Breast epithelium (tissue), 4 donors: ENCODE results near the gene ZNF775. TPM values are rescaled to one million over a fixed set of nuclear protein-coding genes. Genes with fewer than 3 reads are reported as not detected.

Source experiments
- DNase-seq, 2 donors: peaks; one replicate each; pipeline ENCODE4 v3.0.0-alpha.2; 2019; ENCODE audit warnings: low spot score in 2 of 2
- H3K27ac ChIP-seq, 2 donors: fragments of 200-600 bp; sonication (generic) in 1 of 2; one replicate each; pipeline ENCODE4 v1.5.1; 2016 to 2019; ENCODE audit warnings: mild to moderate bottlenecking in 1 of 2
- H3K27me3 ChIP-seq, 2 donors: fragments of 200-600 bp; sonication (generic) in 1 of 2; one replicate each; pipeline versions ENCODE4 v1.5.1 to v1.6.0; 2017 to 2019; ENCODE audit warnings: control low read depth in 1 of 2, mild to moderate bottlenecking in 1 of 2
- H3K36me3 ChIP-seq: fragments of 200-600 bp; one replicate; pipeline ENCODE4 v1.5.1; 2019
- H3K4me1 ChIP-seq, 2 donors: fragments of 200-600 bp; sonication (generic); one replicate each; pipeline ENCODE4 v1.5.1; 2016 to 2019; ENCODE audit warnings: control low read depth in 1 of 2
- H3K4me3 ChIP-seq, 3 donors: fragments of 200-600 bp; sonication (generic); 1 replicate in 2 of 3; 2 replicates in 1 of 3; pipeline ENCODE4 v1.5.1; 2016 to 2019; ENCODE audit warnings: mild to moderate bottlenecking in 3 of 3, moderate library complexity in 2 of 3
- H3K9me3 ChIP-seq, 2 donors: fragments of 200-600 bp; sonication (generic) in 1 of 2; one replicate each; pipeline ENCODE4 v1.5.1; 2016 to 2019; ENCODE audit warnings: control low read depth in 1 of 2
- POLR2A ChIP-seq: fragments of 450-650 bp; IDR thresholded peaks from one replicate; pipeline ENCODE4 v1.6.1; 2016; ENCODE audit warnings: antibody characterized with exemption, mild to moderate bottlenecking, moderate library complexity
- POLR2AphosphoS5 ChIP-seq, 3 donors: sonication (generic); formaldehyde crosslinking; IDR thresholded peaks; one replicate each; pipeline ENCODE4 v1.6.1; 2017; ENCODE audit warnings: antibody characterized with exemption in 3 of 3
- intact Hi-C: fragments of 100-400 bp; cut with DNase I; formaldehyde crosslinking; loops from one replicate; pipeline ENCODE4 v1.15.1; 2023; ENCODE audit warnings: low total_unique reads
- total RNA-seq, 3 donors: library from RNA; depleted of rRNA; stranded (reverse); fragments of >200 nt; gene quantifications; one replicate each; pipeline ENCODE4 v1.1.0, GENCODE V29; 2016
- TF ChIP-seq, protein P1 (sequence below), 3 donors: fragments of 450-650 bp; IDR thresholded peaks; one replicate each; pipeline ENCODE4 v1.5.1; 2016 to 2017; ENCODE audit warnings: antibody characterized with exemption in 3 of 3, mild to moderate bottlenecking in 3 of 3, moderate library complexity in 3 of 3

ZNF775 gene
- total RNA-seq, 3 donors from 2014 or later = 1.9 to 5.7 (median 4.6) TPM

- DNase-seq = no peak
- no peak overlapping the region for H3K4me3 ChIP-seq
- no peaks in the 10 kb centered on the region for H3K27me3 ChIP-seq
- no peaks in the 10 kb centered on the region for H3K36me3 ChIP-seq
- TF ChIP-seq POLR2AphosphoS5 (IDR thresholded peaks at IDR 0.05) (no peak), POLR2A (no peak)
- TF ChIP-seq, protein P1, sequence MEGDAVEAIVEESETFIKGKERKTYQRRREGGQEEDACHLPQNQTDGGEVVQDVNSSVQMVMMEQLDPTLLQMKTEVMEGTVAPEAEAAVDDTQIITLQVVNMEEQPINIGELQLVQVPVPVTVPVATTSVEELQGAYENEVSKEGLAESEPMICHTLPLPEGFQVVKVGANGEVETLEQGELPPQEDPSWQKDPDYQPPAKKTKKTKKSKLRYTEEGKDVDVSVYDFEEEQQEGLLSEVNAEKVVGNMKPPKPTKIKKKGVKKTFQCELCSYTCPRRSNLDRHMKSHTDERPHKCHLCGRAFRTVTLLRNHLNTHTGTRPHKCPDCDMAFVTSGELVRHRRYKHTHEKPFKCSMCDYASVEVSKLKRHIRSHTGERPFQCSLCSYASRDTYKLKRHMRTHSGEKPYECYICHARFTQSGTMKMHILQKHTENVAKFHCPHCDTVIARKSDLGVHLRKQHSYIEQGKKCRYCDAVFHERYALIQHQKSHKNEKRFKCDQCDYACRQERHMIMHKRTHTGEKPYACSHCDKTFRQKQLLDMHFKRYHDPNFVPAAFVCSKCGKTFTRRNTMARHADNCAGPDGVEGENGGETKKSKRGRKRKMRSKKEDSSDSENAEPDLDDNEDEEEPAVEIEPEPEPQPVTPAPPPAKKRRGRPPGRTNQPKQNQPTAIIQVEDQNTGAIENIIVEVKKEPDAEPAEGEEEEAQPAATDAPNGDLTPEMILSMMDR (IDR thresholded peaks at IDR 0.05) = no peak
- intact Hi-C loops = no loop called here
- H3K9me3 ChIP-seq = peaks cover 11 to 16% of the 10 kb centered on the region in 2 donors
- H3K27ac ChIP-seq = no peak overlapping the region
- no peaks in the 10 kb centered on the region for H3K4me1 ChIP-seq
Observed at GRCh38 chr7:150444674-150445365, 65.7 kb downstream of the ZNF775 start.

- DNase-seq = no peak
- Histone ChIP-seq H3K27me3 (no peaks in the 10 kb centered on the region), H3K9me3 (peaks cover 8 to 16% of the 10 kb centered on the region in 2 donors), H3K36me3 (no peaks in the 10 kb centered on the region), H3K27ac (no peak overlapping the region), H3K4me1 (no peaks in the 10 kb centered on the region), H3K4me3 (no peak overlapping the region)
- intact Hi-C loops = no loop called here
- TF ChIP-seq POLR2A (no peak), POLR2AphosphoS5 (IDR thresholded peaks at IDR 0.05) (no peak)
- TF ChIP-seq, protein P1 (IDR thresholded peaks at IDR 0.05) = no peak
Observed at GRCh38 chr7:150446288-150446938, 67.3 kb downstream of the ZNF775 start.

Other genes with a start within 250 kb of the ZNF775 start
- 10 to 100 TPM in 2 of 3 donors, 1 to 10 TPM in 1; 8.0 to 23.4 (median 15.4) TPM for gene LRRC61, start 56.0 kb upstream of the ZNF775 start, total RNA-seq
- 10 to 100 TPM in 2 of 3 donors, 1 to 10 TPM in 1; 5.0 to 54.0 (median 30.2) TPM for gene ACTR3C, start 55.8 kb upstream of the ZNF775 start, total RNA-seq
- 100 to 1,000 TPM; 156 to 297 (median 267) TPM for gene RARRES2, start 37.7 kb upstream of the ZNF775 start, total RNA-seq
- gene REPIN1, start 10.5 kb upstream of the ZNF775 start, total RNA-seq = 10 to 100 TPM; 43.7 to 70.8 (median 68.2) TPM
- 10 to 100 TPM in 2 of 3 donors, 1 to 10 TPM in 1; 7.2 to 11.5 (median 10.4) TPM for gene GIMAP8, start 71.3 kb downstream of the ZNF775 start, total RNA-seq
- 10 to 100 TPM in 2 of 3 donors, 1 to 10 TPM in 1; 9.4 to 22.1 (median 15.7) TPM for gene GIMAP7, start 135.5 kb downstream of the ZNF775 start, total RNA-seq
- gene GIMAP4, start 188.1 kb downstream of the ZNF775 start, total RNA-seq = 10 to 100 TPM; 19.3 to 29.8 (median 29.2) TPM